ENCODE results near the gene HELZ2.

The HELZ2 gene

DNA sequence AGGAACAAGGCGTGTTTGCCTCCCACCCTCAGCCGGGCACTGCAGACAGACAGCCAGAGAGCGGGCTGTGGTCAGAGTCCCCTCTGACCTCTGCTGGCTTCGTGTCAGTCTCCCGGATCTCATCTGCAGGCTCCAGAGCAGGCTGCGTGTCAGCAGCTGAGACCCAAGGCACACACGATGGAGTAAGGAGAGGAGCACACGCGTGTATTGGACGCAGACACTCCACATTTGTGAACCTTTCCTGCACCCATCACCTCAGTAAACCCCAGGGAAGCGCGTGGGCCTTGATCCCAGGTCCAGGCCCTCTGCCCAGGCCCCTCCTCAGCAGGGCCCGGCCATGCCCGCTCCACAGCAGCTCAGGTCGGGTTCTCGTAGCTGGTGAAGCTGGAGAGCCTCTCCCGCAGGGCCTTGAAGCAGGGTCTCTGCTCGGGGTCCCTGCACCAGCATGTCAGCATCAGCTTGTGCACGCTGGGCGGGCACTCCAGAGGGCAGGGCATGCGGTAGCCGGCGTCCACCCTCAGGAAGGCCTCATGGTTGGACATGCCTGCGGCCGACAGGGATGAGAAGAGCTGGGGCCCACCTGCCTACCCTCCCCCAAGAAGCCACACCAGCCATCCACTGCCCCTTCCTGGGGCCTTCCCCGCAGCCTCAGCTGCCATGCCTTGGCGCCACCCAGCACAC, 44.7 kb downstream of the HELZ2 start:
- no peak for DNase-seq
- Mint-ChIP-seq H3K9me3 (no peaks in the 10 kb centered on the region), H3K27me3 (no peaks in the 10 kb centered on the region), H3K4me1 (peaks cover 3% of the 10 kb centered on the region), H3K27ac (no peak overlapping the region), H3K36me3 (ENCODE audit: low read depth) (peaks cover 2% of the 10 kb centered on the region), H3K4me3 (no peak overlapping the region)
- no peak for ATAC-seq

DNA sequence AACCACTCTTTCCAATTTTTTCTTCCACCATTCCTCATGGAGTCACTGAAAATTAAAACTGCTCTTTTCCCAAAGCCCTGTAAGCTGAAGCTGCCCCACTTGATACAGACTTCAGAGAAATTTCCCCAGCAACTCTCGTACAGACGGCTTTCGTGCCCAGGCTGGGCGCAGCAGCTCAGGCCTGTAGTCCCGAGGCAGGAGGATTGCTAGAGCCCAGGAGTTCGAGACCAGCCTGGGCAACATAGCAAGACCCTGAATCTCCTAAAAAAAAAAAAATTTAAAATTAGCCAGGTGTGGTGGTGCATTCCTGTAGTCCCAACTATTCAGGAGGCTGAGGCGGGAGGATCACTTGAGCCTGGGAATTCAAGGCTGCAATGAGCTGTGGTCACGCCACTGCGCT, 46.9 kb downstream of the HELZ2 start:
- H3K4me1 Mint-ChIP-seq, result peaks cover 7% of the 10 kb centered on the region
- peaks cover 19% of the 10 kb centered on the region for H3K36me3 Mint-ChIP-seq (ENCODE audit: low read depth)
- DNase-seq (no peak), ATAC-seq (no peak)
- no peak overlapping the region for H3K4me3 Mint-ChIP-seq
- H3K9me3 Mint-ChIP-seq, result no peaks in the 10 kb centered on the region
- no peaks in the 10 kb centered on the region for H3K27me3 Mint-ChIP-seq
- no peak overlapping the region for H3K27ac Mint-ChIP-seq

DNA sequence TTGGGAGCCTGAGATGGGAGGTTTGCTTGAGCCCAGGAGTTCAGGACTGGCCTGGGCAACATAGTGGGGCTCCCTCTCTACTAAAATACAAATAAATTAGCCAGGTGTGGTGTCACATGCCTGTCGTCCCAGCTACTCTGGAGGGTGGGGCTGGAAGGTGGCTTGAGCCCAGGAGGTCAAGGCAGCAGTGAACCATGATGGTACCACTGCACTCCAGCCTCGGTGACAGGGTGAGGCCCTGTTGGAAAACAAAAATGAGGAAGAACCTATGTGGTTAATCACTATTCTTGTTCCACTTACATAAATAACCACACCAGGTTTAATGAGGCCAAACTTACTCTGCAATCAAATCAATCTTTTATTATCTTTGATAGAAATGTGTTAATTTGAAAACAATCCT, 48.1 kb downstream of the HELZ2 start:
- no peaks in the 10 kb centered on the region for H3K27me3 Mint-ChIP-seq
- peaks cover 20% of the 10 kb centered on the region for H3K36me3 Mint-ChIP-seq (ENCODE audit: low read depth)
- no peak overlapping the region for H3K4me3 Mint-ChIP-seq
- DNase-seq (no peak), ATAC-seq (no peak)
- H3K4me1 Mint-ChIP-seq, result peaks cover 9% of the 10 kb centered on the region
- H3K27ac Mint-ChIP-seq, result no peak overlapping the region
- H3K9me3 Mint-ChIP-seq, result no peaks in the 10 kb centered on the region

DNA sequence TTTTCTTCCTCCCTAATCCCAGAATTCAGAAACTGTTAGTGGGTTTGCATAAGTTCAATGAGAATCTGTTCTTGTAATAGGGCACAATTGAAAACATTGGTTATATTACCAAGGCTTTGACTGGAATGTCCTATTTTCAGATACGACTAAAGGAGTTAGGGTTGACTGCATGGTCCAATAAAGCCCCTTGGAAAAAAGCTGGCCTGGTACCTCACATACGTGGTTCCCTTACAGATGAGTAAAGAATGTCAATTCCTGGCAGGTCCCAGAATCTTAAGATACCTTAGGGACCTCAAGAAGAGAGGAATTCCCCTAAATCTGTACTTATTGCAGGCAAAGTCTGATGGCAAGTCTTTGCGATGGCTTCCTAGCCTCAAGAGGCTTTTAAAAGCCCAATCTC, 48.9 kb downstream of the HELZ2 start:
- H3K4me1 Mint-ChIP-seq, result peaks cover 9% of the 10 kb centered on the region
- H3K27ac Mint-ChIP-seq, result no peak overlapping the region
- ATAC-seq, result no peak

More for the DNA sequence above, 48.9 kb downstream of the HELZ2 start:
- Mint-ChIP-seq H3K27me3 (no peaks in the 10 kb centered on the region), H3K4me3 (no peak overlapping the region), H3K36me3 (ENCODE audit: low read depth) (peaks cover 20% of the 10 kb centered on the region), H3K9me3 (no peaks in the 10 kb centered on the region)
- no peak for DNase-seq

Measured in activated naive CD8-positive, alpha-beta T cell treated with anti-CD3 and anti-CD28 coated beads, Interleukin-2, amount 50 U/mL, for 24 hours (primary cell).